Neuronal stem cell (in vitro differentiated cells): ENCODE measurements around the gene TNFRSF4.

Experiments used
- DNase-seq: peaks from one replicate; pipeline ENCODE4 v3.0.0-alpha.2; 2013; ENCODE audit warnings: low spot score
- H2AFZ ChIP-seq: one replicate; pipeline ENCODE4 v1.6.1; 2013; ENCODE audit warnings: mild to moderate bottlenecking, low read length, inconsistent platforms
- H2AK5ac ChIP-seq: 2 replicates; pipeline ENCODE4 v1.6.1; 2013; ENCODE audit warnings: low read depth, mild to moderate bottlenecking, inconsistent platforms, low read length, moderate library complexity, mixed read lengths
- H2BK120ac ChIP-seq: 2 replicates; pipeline ENCODE4 v1.6.1; 2013; ENCODE audit warnings: low read depth, mild to moderate bottlenecking, inconsistent platforms, low read length, moderate library complexity, mixed read lengths
- H2BK12ac ChIP-seq: one replicate; pipeline ENCODE4 v1.6.1; 2013; ENCODE audit warnings: low read length, inconsistent platforms
- H2BK15ac ChIP-seq: 2 replicates; pipeline ENCODE4 v1.6.1; 2013; ENCODE audit warnings: mild to moderate bottlenecking, low read length, inconsistent platforms, mixed read lengths
- H2BK5ac ChIP-seq: one replicate; pipeline ENCODE4 v1.6.1; 2013; ENCODE audit warnings: inconsistent platforms, mild to moderate bottlenecking, low read length, moderate library complexity
- H3K14ac ChIP-seq: one replicate; pipeline ENCODE4 v1.6.1; 2013; ENCODE audit warnings: low read length, inconsistent platforms
- H3K18ac ChIP-seq: 2 replicates; pipeline ENCODE4 v1.6.1; 2013; ENCODE audit warnings: low read length, inconsistent platforms
- H3K23ac ChIP-seq: 2 replicates; pipeline ENCODE4 v1.6.1; 2013; ENCODE audit warnings: low read depth, mild to moderate bottlenecking, mixed read lengths, low read length, inconsistent platforms; ENCODE audit not compliant: poor library complexity
- H3K27ac ChIP-seq: replicated peaks from 3 replicates; pipeline ENCODE4 v1.5.1; 2013; ENCODE audit warnings: low read length, inconsistent platforms
- H3K27me3 ChIP-seq, 3 experiments: 2 replicates each; pipeline ENCODE4 v1.6.1; 2013; ENCODE audit warnings: low read length in 3 of 3, mild to moderate bottlenecking in 2 of 3, inconsistent platforms in 1 of 3, low read depth in 1 of 3, mixed read lengths in 1 of 3, moderate library complexity in 1 of 3; ENCODE audit not compliant: control insufficient read depth in 3 of 3, insufficient read depth in 3 of 3
- H3K36me3 ChIP-seq, 2 donors: replicated peaks in 1 of 2; 2 replicates each; pipeline ENCODE4 v1.6.1; 2013; ENCODE audit warnings: low read length in 2 of 2; ENCODE audit not compliant: control insufficient read depth in 2 of 2, insufficient read depth in 2 of 2
- H3K4ac ChIP-seq: 2 replicates; pipeline ENCODE4 v1.6.1; 2013; ENCODE audit warnings: inconsistent platforms, mild to moderate bottlenecking, low read length, moderate library complexity
- H3K4me1 ChIP-seq, 2 donors: 1 replicate in 1 of 2; 2 replicates in 1 of 2; pipeline ENCODE4 v1.6.1; 2013; ENCODE audit warnings: low read length in 2 of 2, low read depth in 1 of 2; ENCODE audit not compliant: control insufficient read depth in 2 of 2, insufficient read depth in 1 of 2
- H3K4me2 ChIP-seq: one replicate; pipeline ENCODE4 v1.6.1; 2013; ENCODE audit warnings: mild to moderate bottlenecking, low read length, inconsistent platforms; ENCODE audit not compliant: insufficient read depth, poor library complexity, severe bottlenecking
- H3K4me3 ChIP-seq, 2 donors: 2 replicates each; pipeline ENCODE4 v1.5.1; 2013; ENCODE audit warnings: low read length in 2 of 2, mild to moderate bottlenecking in 2 of 2, inconsistent platforms in 1 of 2, moderate library complexity in 1 of 2
- H3K79me1 ChIP-seq: one replicate; pipeline ENCODE4 v1.6.1; 2013; ENCODE audit warnings: low read depth, mild to moderate bottlenecking, inconsistent platforms, low read length, moderate library complexity
- H3K9ac ChIP-seq: one replicate; pipeline ENCODE4 v1.6.1; 2013; ENCODE audit warnings: mild to moderate bottlenecking, low read depth, low read length, inconsistent platforms; ENCODE audit not compliant: poor library complexity
- H3K9me3 ChIP-seq, 2 donors: replicated peaks in 1 of 2; 2 replicates each; pipeline versions ENCODE3 to v1.6.1; 2013; ENCODE audit warnings: low read length in 2 of 2, mild to moderate bottlenecking in 2 of 2, inconsistent platforms in 1 of 2, low read depth in 1 of 2, mixed read lengths in 1 of 2, moderate library complexity in 1 of 2; ENCODE audit not compliant: control insufficient read depth in 2 of 2, insufficient read depth in 1 of 2
- H4K8ac ChIP-seq: one replicate; pipeline ENCODE4 v1.6.1; 2013; ENCODE audit warnings: low read depth, mild to moderate bottlenecking, inconsistent platforms, low read length, moderate library complexity
- H4K91ac ChIP-seq: one replicate; pipeline ENCODE4 v1.6.1; 2013; ENCODE audit warnings: low read length, low read depth, mild to moderate bottlenecking, inconsistent platforms; ENCODE audit not compliant: poor library complexity
- WGBS, 2 donors: extraction: QIAGEN DNeasy Blood & Tissue Kit; methylation state at CpG; one replicate each; pipeline ENCODE4 v1.1.7; 2013; ENCODE audit warnings: missing lambda C conversion rate in 2 of 2, mixed read lengths in 1 of 2; ENCODE audit not compliant: insufficient read length in 2 of 2, insufficient replicate concordance in 1 of 2; ENCODE audit errors: extremely low coverage in 2 of 2; 5-methylcytosine and 5-hydroxymethylcytosine counted together

TNFRSF4 gene

DNA sequence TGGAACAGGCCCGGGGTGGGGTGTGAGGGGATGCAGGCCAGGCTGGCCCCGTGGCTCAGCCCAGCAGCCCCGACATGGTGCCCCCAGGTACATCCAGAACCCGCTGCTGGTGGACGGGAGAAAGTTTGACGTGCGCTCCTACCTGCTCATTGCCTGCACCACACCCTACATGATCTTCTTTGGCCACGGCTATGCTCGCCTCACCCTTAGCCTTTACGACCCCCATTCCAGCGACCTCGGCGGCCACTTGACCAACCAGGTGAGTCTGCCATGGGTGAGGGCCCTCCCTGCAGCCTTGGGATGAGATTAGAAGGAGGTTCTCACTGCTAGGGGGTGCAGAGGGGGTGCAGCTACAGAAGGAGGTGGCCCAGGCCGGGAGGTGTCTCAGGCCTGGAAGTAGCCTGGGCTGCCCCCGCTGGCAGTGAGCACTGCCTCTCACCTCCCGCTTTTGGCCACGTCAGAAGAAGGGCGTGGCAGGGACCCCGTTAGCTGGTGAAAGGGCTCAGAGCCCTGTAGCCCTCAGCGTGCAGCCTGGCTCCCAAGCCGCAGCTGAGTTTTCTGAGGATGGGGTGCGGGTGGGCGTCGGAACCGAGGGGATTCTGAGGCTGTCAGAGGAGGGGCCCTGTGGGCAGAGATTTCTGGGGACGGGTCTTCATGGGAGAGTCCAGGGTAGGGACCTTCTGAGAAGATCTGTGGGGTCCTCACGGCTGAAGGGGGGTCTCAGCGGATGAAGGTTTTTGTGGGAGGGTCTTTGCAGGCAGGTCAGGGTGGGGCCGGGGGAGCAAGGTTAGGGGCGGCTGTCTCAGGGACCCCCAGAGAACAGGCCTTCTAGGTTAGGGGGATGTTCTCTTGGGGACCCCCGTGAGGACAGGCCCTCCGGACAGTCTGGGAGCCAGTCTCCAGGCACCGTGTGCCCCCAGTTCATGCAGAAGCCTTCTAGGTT is 29.8 kb downstream of the TNFRSF4 start:
- DNase-seq, result no peak
- Histone ChIP-seq H3K36me3 (no peaks in the 10 kb centered on the region), H3K27me3 (peaks cover 0 to 4% (median 0%) of the 10 kb centered on the region in 3 experiments), H4K91ac (no peak overlapping the region), H3K23ac (peak overlapping the region; percentile 43), H3K4ac (no peak overlapping the region), H3K4me2 (no peak overlapping the region), H4K8ac (no peak overlapping the region), H2BK120ac (no peak overlapping the region), H3K18ac (peak overlapping the region; percentile 57), H2AK5ac (peak overlapping the region; percentile 94), H2BK5ac (no peak overlapping the region), H3K27ac (no peak overlapping the region), H2BK15ac (peak overlapping the region; percentile 67), H3K79me1 (peaks cover 5% of the 10 kb centered on the region), H3K4me1 (peaks cover 3 to 6% of the 10 kb centered on the region in 2 donors), H3K9ac (no peak overlapping the region), H2AFZ (no peak overlapping the region), H3K14ac (peak overlapping the region; percentile 8), H3K9me3 (no peaks in the 10 kb centered on the region), H3K4me3 (no peak overlapping the region), H2BK12ac (no peak overlapping the region)
- WGBS, 2 donors, result no CpG with 5 or more reads among the region's 33 CpGs

DNA sequence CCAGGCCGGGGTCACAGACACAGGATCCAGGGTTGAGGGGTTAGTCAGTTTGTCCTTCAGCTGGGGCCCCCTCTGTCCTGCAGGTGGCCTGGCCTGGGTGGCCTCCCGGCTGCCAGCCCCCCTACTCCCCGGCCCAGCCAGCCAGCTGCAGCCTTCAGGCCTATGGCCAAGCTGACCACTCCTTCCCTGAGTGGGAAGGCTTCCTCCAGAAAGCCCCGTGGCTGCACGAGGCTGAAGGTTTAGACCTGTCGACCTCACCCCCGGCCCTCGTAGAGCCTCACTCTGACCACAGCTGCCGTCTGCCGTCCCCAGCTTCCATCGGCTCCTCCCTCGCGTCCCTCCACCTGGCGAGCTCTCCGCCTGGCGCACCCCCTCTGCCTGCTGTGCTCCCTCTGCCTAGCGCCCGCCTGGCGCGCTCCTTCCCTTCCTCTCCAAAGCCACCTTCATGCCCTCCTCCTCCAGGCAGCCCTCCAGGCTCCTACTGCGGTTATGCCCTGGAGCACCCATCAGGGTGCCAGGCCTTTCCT is 30.7 kb downstream of the TNFRSF4 start:
- peak overlapping the region; percentile 89 for H3K18ac ChIP-seq
- no peak overlapping the region for H3K14ac ChIP-seq
- H2BK5ac ChIP-seq, result peak overlapping the region; percentile 39
- no peak overlapping the region for H4K91ac ChIP-seq
- H3K9ac ChIP-seq, result no peak overlapping the region
- H2BK120ac ChIP-seq, result no peak overlapping the region
- H2AFZ ChIP-seq, result peak overlapping the region; percentile 71
- H3K27me3 ChIP-seq, result peaks cover 0 to 7% (median 0%) of the 10 kb centered on the region in 3 experiments
- peak overlapping the region; percentile 90 for H2BK12ac ChIP-seq
- no peak overlapping the region for H3K27ac ChIP-seq
- no peak overlapping the region for H3K4me3 ChIP-seq
- no peaks in the 10 kb centered on the region for H3K9me3 ChIP-seq
- WGBS, 2 donors, result no CpG with 5 or more reads among the region's 21 CpGs
- H2BK15ac ChIP-seq, result no peak overlapping the region
- DNase-seq, result no peak
- no peak overlapping the region for H4K8ac ChIP-seq
- peaks cover 5% of the 10 kb centered on the region for H3K79me1 ChIP-seq
- peaks cover 3 to 6% of the 10 kb centered on the region in 2 donors for H3K4me1 ChIP-seq
- peak overlapping the region; percentile 75 for H2AK5ac ChIP-seq
- H3K4ac ChIP-seq, result no peak overlapping the region
- no peak overlapping the region for H3K4me2 ChIP-seq
- H3K36me3 ChIP-seq, result no peaks in the 10 kb centered on the region
- no peak overlapping the region for H3K23ac ChIP-seq

DNA sequence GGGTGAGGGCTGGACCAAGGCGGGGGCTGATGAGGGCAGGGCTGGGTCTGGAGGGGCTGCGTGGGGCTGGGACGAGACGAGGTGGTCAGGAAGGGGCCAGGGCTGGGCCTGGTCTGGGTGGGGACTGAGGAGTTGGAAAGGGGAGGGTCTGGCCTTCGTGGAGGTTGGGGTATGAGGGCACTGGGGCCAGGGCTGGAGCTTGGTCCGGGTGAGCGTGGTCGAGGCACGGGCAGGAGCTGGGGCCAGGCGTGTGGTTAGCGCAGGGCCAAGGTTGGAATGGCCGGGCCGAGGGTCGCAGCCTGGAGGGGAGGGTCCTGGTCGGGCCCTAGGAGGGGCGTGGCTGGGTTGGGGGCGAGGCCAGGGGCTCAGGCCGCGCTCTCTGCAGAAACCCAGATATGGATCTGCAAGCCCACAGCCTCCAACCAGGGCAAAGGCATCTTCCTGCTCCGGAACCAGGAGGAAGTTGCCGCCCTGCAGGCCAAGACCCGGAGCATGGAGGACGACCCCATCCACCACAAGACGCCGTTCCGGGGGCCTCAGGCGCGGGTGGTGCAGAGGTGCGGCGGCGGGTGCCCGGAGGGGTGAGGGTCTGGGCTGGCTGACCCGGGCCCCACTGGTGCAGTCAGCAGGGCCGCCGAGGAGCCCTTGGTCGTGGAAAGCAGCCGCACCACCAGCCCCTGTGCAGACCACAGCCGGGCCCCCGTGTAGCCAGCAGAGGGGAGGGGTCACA is 31.3 kb downstream of the TNFRSF4 start:
- H2BK12ac ChIP-seq, result no peak overlapping the region

More for the DNA sequence above, 31.3 kb downstream of the TNFRSF4 start:
- peak overlapping the region; percentile 89 for H3K23ac ChIP-seq
- H2BK15ac ChIP-seq, result peak overlapping the region; percentile 94
- H2BK5ac ChIP-seq, result peak overlapping the region; percentile 39
- peaks cover 3 to 6% of the 10 kb centered on the region in 2 donors for H3K4me1 ChIP-seq
- peak overlapping the region; percentile 96 for H2AK5ac ChIP-seq
- H3K9ac ChIP-seq, result peak overlapping the region; percentile 44
- no peaks in the 10 kb centered on the region for H3K9me3 ChIP-seq
- no peak overlapping the region for H3K27ac ChIP-seq
- H3K36me3 ChIP-seq, result no peaks in the 10 kb centered on the region
- H4K8ac ChIP-seq, result peak overlapping the region; percentile 43
- H3K4me2 ChIP-seq, result peak overlapping the region; percentile 18
- H2AFZ ChIP-seq, result peak overlapping the region; percentile 71
- H3K79me1 ChIP-seq, result peaks cover 5% of the 10 kb centered on the region
- peak overlapping the region; percentile 94 for H3K14ac ChIP-seq
- peak overlapping the region; percentile 76 for H2BK120ac ChIP-seq
- H3K4me3 ChIP-seq, result no peak overlapping the region
- H3K18ac ChIP-seq, result peak overlapping the region; percentile 89
- WGBS, 2 donors, result no CpG with 5 or more reads among the region's 39 CpGs
- peaks cover 0 to 10% (median 0%) of the 10 kb centered on the region in 3 experiments for H3K27me3 ChIP-seq
- H4K91ac ChIP-seq, result peak overlapping the region; percentile 92
- no peak for DNase-seq
- H3K4ac ChIP-seq, result peak overlapping the region; percentile 53
